Glomerular visceral epithelial cell (primary cell): ENCODE data around the gene CELF4.

Experiments used
- DNase-seq: peaks from one replicate; pipeline ENCODE4 v3.0.0-alpha.2; 2016; ENCODE audit errors: extremely low spot score

The CELF4 gene

GRCh38 chr18:37442477-37442876 lies 123.1 kb downstream of the CELF4 start:
- DNase-seq: no peak

- DNase-seq: no peak
Observed at GRCh38 chr18:37441821-37442220, 123.8 kb downstream of the CELF4 start.

- no peak for DNase-seq
Observed at GRCh38 chr18:37440206-37440605, 125.4 kb downstream of the CELF4 start.

- DNase-seq: no peak
Observed at GRCh38 chr18:37438417-37439180, 127.0 kb downstream of the CELF4 start.

- peak; percentile 72 for DNase-seq
Observed at GRCh38 chr18:37435996-37436395, 129.6 kb downstream of the CELF4 start.

GRCh38 chr18:37435150-37435867 lies 130.3 kb downstream of the CELF4 start:
- DNase-seq: peak; percentile 48

GRCh38 chr18:37434161-37434860 lies 131.3 kb downstream of the CELF4 start:
- no peak for DNase-seq

GRCh38 chr18:37432436-37433195 lies 133.0 kb downstream of the CELF4 start:
- DNase-seq: no peak

- no peak for DNase-seq
Observed at GRCh38 chr18:37430357-37431076, 135.1 kb downstream of the CELF4 start.

- DNase-seq: no peak
Observed at GRCh38 chr18:37429791-37430190, 135.8 kb downstream of the CELF4 start.

GRCh38 chr18:37428288-37428974 lies 137.2 kb downstream of the CELF4 start:
- DNase-seq: no peak

GRCh38 chr18:37426586-37426985 lies 139.0 kb downstream of the CELF4 start:
- DNase-seq: no peak

GRCh38 chr18:37425222-37425621 lies 140.4 kb downstream of the CELF4 start:
- no peak for DNase-seq

- DNase-seq: peak; percentile 30
Observed at GRCh38 chr18:37424507-37424906, 141.1 kb downstream of the CELF4 start.

- no peak for DNase-seq
Observed at GRCh38 chr18:37422596-37422995, 143.0 kb downstream of the CELF4 start.

GRCh38 chr18:37422116-37422515 lies 143.5 kb downstream of the CELF4 start:
- DNase-seq: no peak

GRCh38 chr18:37421341-37422077 lies 144.1 kb downstream of the CELF4 start:
- no peak for DNase-seq

GRCh38 chr18:37420315-37420880 lies 145.2 kb downstream of the CELF4 start:
- peak; percentile 69 for DNase-seq

GRCh38 chr18:37419866-37420265 lies 145.7 kb downstream of the CELF4 start:
- no peak for DNase-seq

- peak; percentile 91 for DNase-seq
Observed at GRCh38 chr18:37419315-37419714, 146.3 kb downstream of the CELF4 start.
